Neural progenitor cell (in vitro differentiated cells): ENCODE results near the gene BHLHA15.

Source experiments
- CTCF ChIP-seq: fragments of 200-600 bp; sonication (generic); IDR thresholded peaks from 2 replicates; pipeline ENCODE4 v1.5.1; 2017; ENCODE audit warnings: antibody characterized with exemption, mild to moderate bottlenecking
- EZH2 ChIP-seq: fragments of 200-600 bp; sonication (generic); IDR thresholded peaks from 2 replicates; pipeline ENCODE4 v1.6.1; 2017; ENCODE audit warnings: antibody characterized with exemption, mild to moderate bottlenecking, moderate library complexity

GRCh38 chr7:98232263-98232585 lies 21.0 kb downstream of the BHLHA15 start:
- TF ChIP-seq CTCF (no peak), EZH2 (no peak)
